PFSK-1 (cell line): ENCODE measurements around the gene SOD1.

Source experiments
- FOXP2 ChIP-seq: optimal IDR thresholded peaks from 2 replicates; pipeline ENCODE3; 2011; ENCODE audit warnings: borderline replicate concordance, control low read depth, inconsistent platforms; ENCODE audit not compliant: insufficient read depth; ENCODE audit errors: extremely low read length, extremely low read depth
- POLR2AphosphoS5 ChIP-seq: IDR thresholded peaks from 2 replicates; pipeline ENCODE4 v1.6.1; 2012; ENCODE audit warnings: low read depth, mild to moderate bottlenecking, control low read depth, low read length, moderate library complexity
- REST ChIP-seq, 2 experiments: IDR thresholded peaks; 2 replicates each; pipeline versions ENCODE4 v1.6.1 to v1.8.0; 2011 to 2012; ENCODE audit warnings: low read depth in 2 of 2, low read length in 2 of 2, control low read depth in 1 of 2, inconsistent platforms in 1 of 2, mild to moderate bottlenecking in 1 of 2, moderate library complexity in 1 of 2; ENCODE audit not compliant: insufficient read depth in 1 of 2
- SIN3A ChIP-seq: IDR thresholded peaks from 2 replicates; pipeline ENCODE4 v1.6.1; 2012; ENCODE audit warnings: mild to moderate bottlenecking, low read length, moderate library complexity, borderline replicate concordance; ENCODE audit not compliant: insufficient read depth
- TAF1 ChIP-seq: IDR thresholded peaks from 2 replicates; pipeline ENCODE4 v1.6.1; 2012; ENCODE audit warnings: low read length, control low read depth, borderline replicate concordance; ENCODE audit not compliant: insufficient read depth

The SOD1 gene

GRCh38 chr21:31616216-31616615 is 43.3 kb upstream of the SOD1 start:
- TF ChIP-seq FOXP2 (no peak), SIN3A (no peak), REST (IDR thresholded peaks at IDR 0.05; ENCODE audit: insufficient read depth in 1 of 2, low read depth in 2 of 2, low read length in 2 of 2) (no peak), POLR2AphosphoS5 (no peak), TAF1 (no peak)

GRCh38 chr21:31618696-31619430 is 40.6 kb upstream of the SOD1 start:
- TF ChIP-seq SIN3A (no peak), FOXP2 (no peak), REST (IDR thresholded peaks at IDR 0.05; ENCODE audit: insufficient read depth in 1 of 2, low read depth in 2 of 2, low read length in 2 of 2) (no peak), POLR2AphosphoS5 (no peak), TAF1 (no peak)

GRCh38 chr21:31622397-31622796 is 37.1 kb upstream of the SOD1 start:
- no peak for TF ChIP-seq REST (IDR thresholded peaks at IDR 0.05; ENCODE audit: insufficient read depth in 1 of 2, low read depth in 2 of 2, low read length in 2 of 2)
- TF ChIP-seq SIN3A: no peak
- no peak for TF ChIP-seq TAF1
- no peak for TF ChIP-seq POLR2AphosphoS5
- no peak for TF ChIP-seq FOXP2

- TF ChIP-seq POLR2AphosphoS5 (no peak), FOXP2 (no peak), SIN3A (no peak), TAF1 (no peak), REST (IDR thresholded peaks at IDR 0.05; ENCODE audit: insufficient read depth in 1 of 2, low read depth in 2 of 2, low read length in 2 of 2) (no peak)
Measured at GRCh38 chr21:31623664-31624063, 35.8 kb upstream of the SOD1 start.

GRCh38 chr21:31624181-31624580 is 35.3 kb upstream of the SOD1 start:
- TF ChIP-seq TAF1 (no peak), POLR2AphosphoS5 (no peak), SIN3A (no peak), FOXP2 (no peak), REST (IDR thresholded peaks at IDR 0.05; ENCODE audit: insufficient read depth in 1 of 2, low read depth in 2 of 2, low read length in 2 of 2) (no peak)
